ENCODE data around the gene RNPEP.

Gene RNPEP

DNA sequence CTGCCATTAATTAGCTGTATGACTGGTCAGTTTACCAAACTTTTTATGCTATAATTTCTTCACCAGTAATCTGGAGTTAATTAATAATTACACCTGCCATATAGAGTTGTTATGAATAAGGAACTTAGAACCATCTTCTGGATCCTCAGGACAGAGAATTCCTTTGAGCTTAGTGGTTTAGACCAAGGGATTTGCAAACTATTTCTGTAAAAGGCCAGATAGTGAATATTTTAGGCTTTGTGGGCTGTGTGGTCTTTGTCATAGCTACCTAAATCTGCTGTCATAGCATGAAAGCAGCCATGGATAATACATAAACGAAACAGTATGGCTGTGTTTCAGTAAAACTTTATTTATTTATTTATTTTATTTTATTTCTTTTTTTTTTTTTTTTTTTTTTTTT is 18.2 kb upstream of the RNPEP start:
- Histone ChIP-seq H3K27ac (ENCODE audit: low read depth, low read length) (no peak overlapping the region), H3K9me3 (ENCODE audit: control insufficient read depth, insufficient read depth, low read length) (no peaks in the 10 kb centered on the region), H3K27me3 (ENCODE audit: control insufficient read depth, insufficient read depth, low read length) (no peaks in the 10 kb centered on the region), H3K36me3 (ENCODE audit: control insufficient read depth, insufficient read depth, low read length) (peaks cover 84% of the 10 kb centered on the region), H3K9ac (ENCODE audit: low read depth, low read length) (no peak overlapping the region), H3K4me3 (ENCODE audit: low read depth, low read length) (no peak overlapping the region), H3K4me1 (ENCODE audit: control insufficient read depth, insufficient read depth, low read length) (no peaks in the 10 kb centered on the region)

DNA sequence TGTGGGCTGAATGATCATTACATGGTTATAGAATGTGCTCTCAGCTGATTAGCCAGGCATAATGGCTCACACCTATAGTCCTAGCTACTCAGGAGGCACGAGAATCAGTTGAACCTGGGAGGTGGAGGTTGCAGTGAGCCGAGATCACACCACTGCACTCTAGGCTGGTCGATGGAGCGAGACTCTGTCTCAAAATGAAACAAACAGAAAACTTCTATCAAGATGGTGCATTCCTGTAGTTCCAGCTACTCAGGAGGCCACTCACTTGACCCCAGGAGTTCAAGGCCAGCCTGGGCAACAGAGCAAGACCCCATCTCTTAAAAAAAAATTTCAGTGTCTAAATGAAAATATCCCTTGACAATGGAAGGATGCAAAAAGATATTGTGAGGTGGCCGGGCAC is 16.3 kb upstream of the RNPEP start:
- no peak overlapping the region for H3K4me3 ChIP-seq (ENCODE audit: low read depth, low read length)
- no peaks in the 10 kb centered on the region for H3K27me3 ChIP-seq (ENCODE audit: control insufficient read depth, insufficient read depth, low read length)
- peaks cover 91% of the 10 kb centered on the region for H3K36me3 ChIP-seq (ENCODE audit: control insufficient read depth, insufficient read depth, low read length)
- H3K27ac ChIP-seq (ENCODE audit: low read depth, low read length): no peak overlapping the region
- no peaks in the 10 kb centered on the region for H3K9me3 ChIP-seq (ENCODE audit: control insufficient read depth, insufficient read depth, low read length)
- no peak overlapping the region for H3K9ac ChIP-seq (ENCODE audit: low read depth, low read length)
- H3K4me1 ChIP-seq (ENCODE audit: control insufficient read depth, insufficient read depth, low read length): no peaks in the 10 kb centered on the region

DNA sequence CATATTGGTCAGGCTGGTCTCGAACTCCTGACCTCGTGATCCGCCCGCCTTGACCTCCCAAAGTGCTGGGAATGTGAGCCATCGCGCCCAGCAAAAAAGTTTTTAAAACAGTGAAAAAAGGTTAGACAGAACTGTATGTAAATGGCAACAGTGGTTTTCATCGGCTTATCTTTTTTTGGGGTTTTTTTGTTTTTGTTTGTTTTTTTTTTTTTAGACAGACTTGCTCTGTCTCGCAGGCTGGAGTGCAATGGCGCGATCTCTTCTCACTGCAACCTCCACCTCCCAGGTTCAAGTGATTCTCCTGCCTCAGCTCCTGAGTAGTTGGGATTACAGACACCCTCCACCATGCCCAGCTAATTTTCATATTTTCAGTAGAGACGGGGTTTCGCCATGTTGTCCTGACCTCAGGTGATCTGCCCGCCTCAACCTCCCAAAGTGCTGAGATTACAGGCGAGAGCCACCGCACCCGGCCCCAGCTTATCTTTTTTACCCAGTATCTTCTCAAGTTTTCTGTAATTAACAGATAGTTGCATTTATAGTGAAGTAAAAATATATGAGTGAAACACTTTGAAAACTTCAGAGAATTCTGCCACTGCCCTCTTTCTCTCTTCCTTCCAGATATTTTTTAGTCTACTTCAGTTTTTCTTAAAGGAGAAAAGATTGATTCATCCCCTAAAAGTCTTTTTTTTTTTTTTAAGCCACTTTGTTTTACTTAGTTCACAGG is 14.1 kb upstream of the RNPEP start:
- Histone ChIP-seq H3K4me1 (ENCODE audit: control insufficient read depth, insufficient read depth, low read length) (no peaks in the 10 kb centered on the region), H3K27me3 (ENCODE audit: control insufficient read depth, insufficient read depth, low read length) (no peaks in the 10 kb centered on the region), H3K27ac (ENCODE audit: low read depth, low read length) (no peak overlapping the region), H3K36me3 (ENCODE audit: control insufficient read depth, insufficient read depth, low read length) (peaks cover 70% of the 10 kb centered on the region), H3K9ac (ENCODE audit: low read depth, low read length) (no peak overlapping the region), H3K4me3 (ENCODE audit: low read depth, low read length) (no peak overlapping the region), H3K9me3 (ENCODE audit: control insufficient read depth, insufficient read depth, low read length) (no peaks in the 10 kb centered on the region)

GRCh38 chr1:201970334-201971159 is 11.9 kb upstream of the RNPEP start:
- H3K27me3 ChIP-seq (ENCODE audit: control insufficient read depth, insufficient read depth, low read length): no peaks in the 10 kb centered on the region
- no peak overlapping the region for H3K27ac ChIP-seq (ENCODE audit: low read depth, low read length)
- no peak overlapping the region for H3K9ac ChIP-seq (ENCODE audit: low read depth, low read length)
- H3K36me3 ChIP-seq (ENCODE audit: control insufficient read depth, insufficient read depth, low read length): peaks cover 53% of the 10 kb centered on the region
- no peak overlapping the region for H3K4me3 ChIP-seq (ENCODE audit: low read depth, low read length)
- H3K9me3 ChIP-seq (ENCODE audit: control insufficient read depth, insufficient read depth, low read length): no peaks in the 10 kb centered on the region
- H3K4me1 ChIP-seq (ENCODE audit: control insufficient read depth, insufficient read depth, low read length): no peaks in the 10 kb centered on the region

DNA sequence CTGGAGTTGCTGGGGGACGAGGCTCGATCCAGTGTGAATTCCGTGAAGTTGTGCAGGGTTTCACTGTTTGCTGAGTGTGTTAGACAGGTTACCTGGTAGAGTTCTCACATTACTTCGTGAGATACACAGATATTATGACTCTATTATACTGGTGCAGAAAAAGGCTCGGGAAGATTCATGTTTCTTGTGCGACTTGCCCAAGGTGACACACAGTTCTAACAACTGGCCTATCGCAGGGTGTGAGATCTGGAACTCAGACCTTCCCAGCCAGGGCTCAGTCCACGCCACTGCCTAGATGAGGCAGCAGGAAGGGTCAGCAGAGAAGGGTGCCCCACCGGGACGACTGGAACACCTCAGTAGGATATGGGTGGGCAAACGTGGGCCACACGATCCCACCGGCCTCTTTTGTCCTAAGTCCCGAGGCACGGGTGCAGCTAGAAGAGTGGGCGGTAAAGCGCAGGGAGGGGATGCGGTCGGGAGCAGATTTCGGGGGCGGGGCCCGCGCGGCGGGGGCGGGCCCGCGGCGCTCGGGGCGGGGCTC is 296 bp upstream of the RNPEP start:
- H3K4me3 ChIP-seq (ENCODE audit: low read depth, low read length): peak overlapping the region; percentile 89
- H3K9me3 ChIP-seq (ENCODE audit: control insufficient read depth, insufficient read depth, low read length): no peaks in the 10 kb centered on the region
- H3K27ac ChIP-seq (ENCODE audit: low read depth, low read length): no peak overlapping the region
- H3K27me3 ChIP-seq (ENCODE audit: control insufficient read depth, insufficient read depth, low read length): no peaks in the 10 kb centered on the region
- H3K4me1 ChIP-seq (ENCODE audit: control insufficient read depth, insufficient read depth, low read length): no peaks in the 10 kb centered on the region
- no peak overlapping the region for H3K9ac ChIP-seq (ENCODE audit: low read depth, low read length)
- H3K36me3 ChIP-seq (ENCODE audit: control insufficient read depth, insufficient read depth, low read length): 0 out of 2 replicates have a peak, but pooled peaks cover 3% of the 10 kb centered on the region

DNA sequence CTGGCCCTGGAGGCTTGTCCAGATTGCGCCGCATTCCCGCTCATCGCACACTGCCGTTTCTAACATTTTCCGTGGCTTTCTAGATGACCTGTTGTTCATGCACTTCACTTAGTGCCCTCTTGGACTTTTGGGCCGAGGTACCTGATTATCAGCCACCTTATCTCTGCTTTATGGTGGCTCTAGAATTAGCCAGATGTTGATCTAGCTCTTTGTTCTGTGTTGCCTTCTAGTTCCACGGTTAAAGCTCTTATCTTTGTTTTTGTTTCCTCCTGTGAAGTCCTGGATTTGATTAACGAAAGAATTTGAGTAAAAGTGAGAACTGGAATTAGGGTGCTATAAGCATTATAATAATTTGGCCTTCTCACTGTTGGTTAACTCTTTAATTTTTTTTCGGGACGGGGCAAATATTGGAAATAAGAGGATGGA is 945 bp downstream of the RNPEP start:
- Histone ChIP-seq H3K4me1 (ENCODE audit: control insufficient read depth, insufficient read depth, low read length) (no peaks in the 10 kb centered on the region), H3K36me3 (ENCODE audit: control insufficient read depth, insufficient read depth, low read length) (peaks cover 3% of the 10 kb centered on the region), H3K27ac (ENCODE audit: low read depth, low read length) (peak overlapping the region; percentile 51), H3K27me3 (ENCODE audit: control insufficient read depth, insufficient read depth, low read length) (no peaks in the 10 kb centered on the region), H3K9me3 (ENCODE audit: control insufficient read depth, insufficient read depth, low read length) (no peaks in the 10 kb centered on the region), H3K9ac (ENCODE audit: low read depth, low read length) (peak overlapping the region; percentile 65), H3K4me3 (ENCODE audit: low read depth, low read length) (peak overlapping the region; percentile 89)

GRCh38 chr1:201984446-201984845 is 2.0 kb downstream of the RNPEP start:
- Histone ChIP-seq H3K4me3 (ENCODE audit: low read depth, low read length) (no peak overlapping the region), H3K36me3 (ENCODE audit: control insufficient read depth, insufficient read depth, low read length) (peaks cover 14% of the 10 kb centered on the region), H3K9me3 (ENCODE audit: control insufficient read depth, insufficient read depth, low read length) (no peaks in the 10 kb centered on the region), H3K4me1 (ENCODE audit: control insufficient read depth, insufficient read depth, low read length) (no peaks in the 10 kb centered on the region), H3K27me3 (ENCODE audit: control insufficient read depth, insufficient read depth, low read length) (no peaks in the 10 kb centered on the region), H3K9ac (ENCODE audit: low read depth, low read length) (no peak overlapping the region), H3K27ac (ENCODE audit: low read depth, low read length) (no peak overlapping the region)

- H3K4me3 ChIP-seq (ENCODE audit: low read depth, low read length): no peak overlapping the region
These were observed 2.9 kb downstream of the RNPEP start for GRCh38 chr1:201985355-201985754.

GRCh38 chr1:201988601-201989000 is 6.2 kb downstream of the RNPEP start:
- Histone ChIP-seq H3K9me3 (ENCODE audit: control insufficient read depth, insufficient read depth, low read length) (no peaks in the 10 kb centered on the region), H3K4me1 (ENCODE audit: control insufficient read depth, insufficient read depth, low read length) (no peaks in the 10 kb centered on the region), H3K36me3 (ENCODE audit: control insufficient read depth, insufficient read depth, low read length) (peaks cover 49% of the 10 kb centered on the region), H3K27me3 (ENCODE audit: control insufficient read depth, insufficient read depth, low read length) (no peaks in the 10 kb centered on the region), H3K9ac (ENCODE audit: low read depth, low read length) (no peak overlapping the region), H3K4me3 (ENCODE audit: low read depth, low read length) (no peak overlapping the region), H3K27ac (ENCODE audit: low read depth, low read length) (no peak overlapping the region)

More at GRCh38 chr1:201985355-201985754, 2.9 kb downstream of the RNPEP start:
- H3K9me3 ChIP-seq (ENCODE audit: control insufficient read depth, insufficient read depth, low read length): no peaks in the 10 kb centered on the region
- H3K36me3 ChIP-seq (ENCODE audit: control insufficient read depth, insufficient read depth, low read length): peaks cover 21% of the 10 kb centered on the region
- H3K27me3 ChIP-seq (ENCODE audit: control insufficient read depth, insufficient read depth, low read length): no peaks in the 10 kb centered on the region
- no peaks in the 10 kb centered on the region for H3K4me1 ChIP-seq (ENCODE audit: control insufficient read depth, insufficient read depth, low read length)
- no peak overlapping the region for H3K9ac ChIP-seq (ENCODE audit: low read depth, low read length)
- H3K27ac ChIP-seq (ENCODE audit: low read depth, low read length): no peak overlapping the region

GRCh38 chr1:201989354-201990128 is 7.1 kb downstream of the RNPEP start:
- H3K9ac ChIP-seq (ENCODE audit: low read depth, low read length): no peak overlapping the region
- no peaks in the 10 kb centered on the region for H3K9me3 ChIP-seq (ENCODE audit: control insufficient read depth, insufficient read depth, low read length)
- H3K4me3 ChIP-seq (ENCODE audit: low read depth, low read length): no peak overlapping the region
- H3K27ac ChIP-seq (ENCODE audit: low read depth, low read length): no peak overlapping the region
- no peaks in the 10 kb centered on the region for H3K4me1 ChIP-seq (ENCODE audit: control insufficient read depth, insufficient read depth, low read length)
- no peaks in the 10 kb centered on the region for H3K27me3 ChIP-seq (ENCODE audit: control insufficient read depth, insufficient read depth, low read length)
- H3K36me3 ChIP-seq (ENCODE audit: control insufficient read depth, insufficient read depth, low read length): peaks cover 55% of the 10 kb centered on the region
